Endothelial cell (in vitro differentiated cells): ENCODE data around the gene NNT. TPM values are rescaled to one million over a fixed set of nuclear protein-coding genes. Genes with fewer than 3 reads are reported as not detected.
"Not testable (repeated sequence)": the region's sequence is repeated elsewhere in the genome, so short reads cannot be mapped to it uniquely, and the experiment has no call there.

ENCODE experiments used
- DNase-seq: peaks from one replicate; pipeline ENCODE4 v3.0.0; 2021; ENCODE audit warnings: low spot score
- H3K27ac Mint-ChIP-seq: one replicate; pipeline ENCODE4 v1.8.0; 2021; ENCODE audit warnings: mixed read lengths, inconsistent platforms; ENCODE audit not compliant: unreplicated experiment
- H3K27me3 Mint-ChIP-seq: one replicate; pipeline ENCODE4 v1.8.0; 2021; ENCODE audit warnings: mild to moderate bottlenecking, moderate library complexity, mixed read lengths, inconsistent platforms; ENCODE audit not compliant: unreplicated experiment
- H3K36me3 Mint-ChIP-seq: one replicate; pipeline ENCODE4 v1.8.0; 2021; ENCODE audit warnings: mild to moderate bottlenecking, low read depth, mixed read lengths, inconsistent platforms; ENCODE audit not compliant: unreplicated experiment
- H3K4me1 Mint-ChIP-seq: one replicate; pipeline ENCODE4 v1.8.0; 2021; ENCODE audit warnings: mild to moderate bottlenecking, mixed read lengths, inconsistent platforms; ENCODE audit not compliant: unreplicated experiment
- H3K4me3 Mint-ChIP-seq: one replicate; pipeline ENCODE4 v1.8.0; 2021; ENCODE audit warnings: mild to moderate bottlenecking, mixed read lengths, inconsistent platforms; ENCODE audit not compliant: unreplicated experiment
- H3K9me3 Mint-ChIP-seq: one replicate; pipeline ENCODE4 v1.8.0; 2021; ENCODE audit warnings: mixed read lengths, inconsistent platforms; ENCODE audit not compliant: unreplicated experiment
- total RNA-seq: library from RNA; stranded (reverse); fragmentation: NEBNext Ultra II Directional; extraction: Animal tissue kit (Norgen Biotek cat#: 25700); gene quantifications from one replicate; pipeline ENCODE4 v1.2.1, GENCODE V29; 2021; ENCODE audit not compliant: unreplicated experiment
- TF ChIP-seq, protein P1 (sequence below): fragments of 200-600 bp; sonication (generic); IDR thresholded peaks from one replicate; pipeline ENCODE4 v1.5.0; 2021; ENCODE audit warnings: antibody characterized with exemption; ENCODE audit not compliant: unreplicated experiment

The NNT gene
- total RNA-seq, 1 donor from 2014 or later: 21.7 TPM

DNA sequence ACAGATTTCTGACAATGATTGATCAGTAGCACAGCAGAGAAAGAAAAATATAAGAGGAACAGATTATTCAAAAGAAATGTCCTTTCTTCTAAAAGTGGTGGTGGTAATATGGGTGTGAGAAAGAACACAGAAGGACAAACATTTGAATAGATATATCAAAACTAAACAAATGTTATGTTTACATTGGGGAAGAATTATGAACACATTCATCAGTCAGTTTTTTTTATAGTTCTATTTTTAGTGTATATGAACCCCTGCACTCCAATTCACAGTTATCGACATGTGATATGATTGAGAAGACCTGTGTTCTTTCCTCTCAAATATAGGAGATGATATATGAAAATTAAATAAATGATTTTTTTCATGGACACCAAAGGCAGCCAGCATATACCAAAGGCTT lies 128.6 kb downstream of the NNT start:
- peaks cover 1% of the 10 kb centered on the region for H3K27me3 Mint-ChIP-seq
- TF ChIP-seq, protein P1, sequence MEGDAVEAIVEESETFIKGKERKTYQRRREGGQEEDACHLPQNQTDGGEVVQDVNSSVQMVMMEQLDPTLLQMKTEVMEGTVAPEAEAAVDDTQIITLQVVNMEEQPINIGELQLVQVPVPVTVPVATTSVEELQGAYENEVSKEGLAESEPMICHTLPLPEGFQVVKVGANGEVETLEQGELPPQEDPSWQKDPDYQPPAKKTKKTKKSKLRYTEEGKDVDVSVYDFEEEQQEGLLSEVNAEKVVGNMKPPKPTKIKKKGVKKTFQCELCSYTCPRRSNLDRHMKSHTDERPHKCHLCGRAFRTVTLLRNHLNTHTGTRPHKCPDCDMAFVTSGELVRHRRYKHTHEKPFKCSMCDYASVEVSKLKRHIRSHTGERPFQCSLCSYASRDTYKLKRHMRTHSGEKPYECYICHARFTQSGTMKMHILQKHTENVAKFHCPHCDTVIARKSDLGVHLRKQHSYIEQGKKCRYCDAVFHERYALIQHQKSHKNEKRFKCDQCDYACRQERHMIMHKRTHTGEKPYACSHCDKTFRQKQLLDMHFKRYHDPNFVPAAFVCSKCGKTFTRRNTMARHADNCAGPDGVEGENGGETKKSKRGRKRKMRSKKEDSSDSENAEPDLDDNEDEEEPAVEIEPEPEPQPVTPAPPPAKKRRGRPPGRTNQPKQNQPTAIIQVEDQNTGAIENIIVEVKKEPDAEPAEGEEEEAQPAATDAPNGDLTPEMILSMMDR: no peak

DNA sequence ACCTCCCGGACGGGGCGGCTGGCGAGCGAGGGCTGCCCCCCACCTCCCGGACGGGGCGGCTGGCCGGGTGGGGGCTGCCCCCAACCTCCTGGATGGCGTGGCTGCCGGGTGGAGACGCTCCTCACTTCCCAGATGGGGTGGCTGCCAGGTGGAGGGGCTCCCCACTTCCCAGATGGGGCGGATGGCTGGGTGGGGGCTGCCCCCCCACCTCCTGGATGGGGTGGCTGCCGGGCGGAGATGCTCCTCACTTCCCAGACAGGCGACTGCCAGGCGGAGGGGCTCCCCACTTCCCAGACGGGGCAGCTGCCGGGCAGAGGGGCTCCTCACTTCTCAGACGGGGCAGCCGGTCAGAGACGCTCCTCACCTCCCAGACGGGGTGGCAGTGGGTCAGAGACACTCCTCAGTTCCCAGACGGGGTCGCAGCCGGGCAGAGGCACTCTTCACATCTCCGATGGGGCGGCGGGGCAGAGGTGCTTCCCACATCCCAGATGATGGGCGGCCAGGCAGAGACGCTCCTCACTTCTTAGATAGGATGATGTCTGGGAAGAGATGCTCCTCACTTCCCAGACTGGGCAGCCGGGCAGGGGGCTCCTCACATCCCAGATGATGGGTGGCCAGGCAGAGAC lies 143.1 kb downstream of the NNT start:
- H3K4me3 Mint-ChIP-seq, H3K36me3 Mint-ChIP-seq, H3K9me3 Mint-ChIP-seq, H3K27me3 Mint-ChIP-seq, H3K27ac Mint-ChIP-seq, DNase-seq, H3K4me1 Mint-ChIP-seq: not testable (repeated sequence)

More for the DNA sequence above, 128.6 kb downstream of the NNT start:
- H3K9me3 Mint-ChIP-seq: no peaks in the 10 kb centered on the region
- H3K27ac Mint-ChIP-seq: no peak overlapping the region
- no peak for DNase-seq
- no peaks in the 10 kb centered on the region for H3K36me3 Mint-ChIP-seq
- H3K4me3 Mint-ChIP-seq: no peak overlapping the region
- H3K4me1 Mint-ChIP-seq: no peaks in the 10 kb centered on the region

DNA sequence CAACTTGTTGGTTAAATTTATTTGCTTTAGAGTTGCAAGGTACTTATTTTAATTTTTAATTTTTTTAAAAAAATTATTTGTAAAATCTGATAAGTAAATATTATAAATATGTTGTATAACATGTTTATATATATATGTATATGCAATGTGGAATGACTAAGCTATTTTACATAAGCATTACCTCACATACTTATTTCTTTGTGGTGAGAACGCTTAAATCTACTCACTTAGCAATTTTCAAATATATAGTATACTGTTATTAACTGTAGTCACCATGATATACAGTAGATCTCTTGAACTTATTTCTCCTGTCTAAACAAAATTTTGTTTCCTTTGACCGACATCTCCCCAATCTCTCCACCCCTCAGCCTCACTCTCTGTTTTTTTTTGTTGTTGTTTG lies 147.8 kb downstream of the NNT start:
- DNase-seq: no peak
- TF ChIP-seq, protein P1: no peak
- H3K9me3 Mint-ChIP-seq: peaks cover 8% of the 10 kb centered on the region
- H3K36me3 Mint-ChIP-seq: peaks cover 9% of the 10 kb centered on the region
- H3K4me1 Mint-ChIP-seq: no peaks in the 10 kb centered on the region
- peaks cover 3% of the 10 kb centered on the region for H3K27me3 Mint-ChIP-seq
- no peak overlapping the region for H3K27ac Mint-ChIP-seq
- H3K4me3 Mint-ChIP-seq: no peak overlapping the region

GRCh38 chr5:43753069-43753468 lies 150.1 kb downstream of the NNT start:
- no peaks in the 10 kb centered on the region for H3K4me1 Mint-ChIP-seq
- no peak overlapping the region for H3K4me3 Mint-ChIP-seq
- no peak for DNase-seq
- TF ChIP-seq, protein P1: no peak
- no peak overlapping the region for H3K27ac Mint-ChIP-seq
- peaks cover 5% of the 10 kb centered on the region for H3K9me3 Mint-ChIP-seq
- no peaks in the 10 kb centered on the region for H3K27me3 Mint-ChIP-seq
- H3K36me3 Mint-ChIP-seq: no peaks in the 10 kb centered on the region

Other genes starting within 250 kb of the NNT start
- 0.46 TPM for gene CCL28, start 190.8 kb upstream of the NNT start, total RNA-seq
- gene TMEM267, start 119.3 kb upstream of the NNT start, total RNA-seq: 6.8 TPM
- 4.8 TPM for gene C5orf34, start 88.0 kb upstream of the NNT start, total RNA-seq
- gene PAIP1, start 46.1 kb upstream of the NNT start, total RNA-seq: 92.4 TPM